NCI-H510A (cell line): Measurements from ENCODE around the gene SSBP2.

Experiments
- DNase-seq: peaks from one replicate; lab custom pipeline; 2025; lab: John Stamatoyannopoulos, UW

The SSBP2 gene

GRCh38 chr5:81766611-81767010 is 15.7 kb upstream of the SSBP2 start:
- DNase-seq: no peak

- DNase-seq: no peak
Observed at GRCh38 chr5:81763294-81763928, 12.5 kb upstream of the SSBP2 start.

- DNase-seq: no peak
Observed at GRCh38 chr5:81762853-81763252, 12.0 kb upstream of the SSBP2 start.

GRCh38 chr5:81762401-81762800 is 11.5 kb upstream of the SSBP2 start:
- no peak for DNase-seq

- DNase-seq: no peak
Observed at GRCh38 chr5:81761970-81762369, 11.1 kb upstream of the SSBP2 start.

- no peak for DNase-seq
Observed at GRCh38 chr5:81761270-81761669, 10.4 kb upstream of the SSBP2 start.

- no peak for DNase-seq
Observed at GRCh38 chr5:81760521-81760920, 9.6 kb upstream of the SSBP2 start.

GRCh38 chr5:81759632-81760005 is 8.7 kb upstream of the SSBP2 start:
- no peak for DNase-seq

- no peak for DNase-seq
Observed at GRCh38 chr5:81757404-81757803, 6.5 kb upstream of the SSBP2 start.

- DNase-seq: no peak
Observed at GRCh38 chr5:81756016-81756415, 5.1 kb upstream of the SSBP2 start.

GRCh38 chr5:81755320-81755719 is 4.4 kb upstream of the SSBP2 start:
- no peak for DNase-seq

- no peak for DNase-seq
Observed at GRCh38 chr5:81754621-81755020, 3.7 kb upstream of the SSBP2 start.

GRCh38 chr5:81753429-81753828 is 2.5 kb upstream of the SSBP2 start:
- no peak for DNase-seq

- no peak for DNase-seq
Observed at GRCh38 chr5:81752644-81752963, 1.7 kb upstream of the SSBP2 start.

GRCh38 chr5:81751836-81752643 is 1.1 kb upstream of the SSBP2 start:
- DNase-seq: no peak

- no peak for DNase-seq
Observed at GRCh38 chr5:81750308-81751008, 439 bp downstream of the SSBP2 start.

GRCh38 chr5:81749561-81750307 is 1.2 kb downstream of the SSBP2 start:
- DNase-seq: no peak

- no peak for DNase-seq
Observed at GRCh38 chr5:81749192-81749560, 1.7 kb downstream of the SSBP2 start.

GRCh38 chr5:81748556-81748955 is 2.3 kb downstream of the SSBP2 start:
- no peak for DNase-seq

- DNase-seq: no peak
Observed at GRCh38 chr5:81747030-81747429, 3.9 kb downstream of the SSBP2 start.

- DNase-seq: no peak
Observed at GRCh38 chr5:81740758-81741157, 10.1 kb downstream of the SSBP2 start.

- DNase-seq: no peak
Observed at GRCh38 chr5:81739291-81739690, 11.6 kb downstream of the SSBP2 start.

- no peak for DNase-seq
Observed at GRCh38 chr5:81729276-81729675, 21.6 kb downstream of the SSBP2 start.
